ENCODE measurements around the gene SLC22A17. TPM values are rescaled to one million over a fixed set of nuclear protein-coding genes. Genes with fewer than 3 reads are reported as not detected.

SLC22A17 gene
- total and polyA plus RNA-seq, 10 of the 15 experiments (the other 5 are each of a cell fraction or from before 2014, with no cell fraction given), result not detected

DNA sequence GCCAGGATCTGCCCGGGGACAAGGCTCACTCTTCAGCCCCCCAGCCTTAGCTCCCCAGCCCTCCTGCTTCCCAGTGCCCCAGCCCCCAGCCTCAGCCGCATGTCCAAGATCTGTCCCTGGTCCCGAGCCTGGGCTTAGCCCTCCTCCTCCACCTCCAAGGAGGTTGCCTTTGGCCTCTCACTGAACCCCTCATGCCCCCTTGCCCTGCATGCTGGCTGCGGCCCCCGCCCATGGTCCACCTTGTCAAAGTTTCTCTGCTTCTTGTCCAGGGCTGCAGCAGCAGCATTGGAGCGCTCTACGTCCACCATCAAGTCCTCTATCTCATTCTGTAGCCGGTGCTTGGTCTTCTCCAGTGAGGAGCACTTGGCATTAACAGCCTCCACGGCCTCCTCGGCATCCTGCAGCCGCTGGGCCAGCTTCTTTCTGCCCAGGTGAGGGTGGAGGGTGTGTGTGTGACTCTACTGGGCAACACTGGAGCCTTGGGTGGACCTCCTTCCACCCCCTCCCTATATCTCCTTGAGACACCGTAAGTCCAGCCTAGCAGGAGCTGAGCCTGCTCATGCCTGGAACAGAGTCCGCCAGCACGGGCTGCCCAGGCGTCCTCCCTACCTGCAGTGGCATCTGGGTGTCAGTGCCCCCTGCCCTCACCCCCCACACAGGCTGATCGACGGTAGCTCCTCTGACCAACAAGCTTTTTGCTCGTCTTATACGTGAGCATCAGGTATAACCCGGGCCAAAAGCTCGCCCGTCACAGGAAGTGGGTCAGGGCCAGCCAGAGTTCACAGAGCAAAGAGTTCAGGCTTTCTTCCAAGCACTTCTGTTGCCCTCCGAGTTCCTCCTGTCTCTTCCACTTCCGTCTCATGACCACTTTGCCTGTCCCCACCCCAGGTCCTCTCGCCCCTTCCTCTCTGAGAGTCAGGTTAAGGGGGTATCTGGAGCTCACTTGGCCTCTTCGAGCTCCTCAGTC is 35.5 kb upstream of the SLC22A17 start (continued):
- TF ChIP-seq ZNF622 (IDR thresholded peaks at IDR 0.05), result no peak
- no peak for TF ChIP-seq BMI1 (IDR thresholded peaks at IDR 0.05; ENCODE audit: borderline replicate concordance)

DNA sequence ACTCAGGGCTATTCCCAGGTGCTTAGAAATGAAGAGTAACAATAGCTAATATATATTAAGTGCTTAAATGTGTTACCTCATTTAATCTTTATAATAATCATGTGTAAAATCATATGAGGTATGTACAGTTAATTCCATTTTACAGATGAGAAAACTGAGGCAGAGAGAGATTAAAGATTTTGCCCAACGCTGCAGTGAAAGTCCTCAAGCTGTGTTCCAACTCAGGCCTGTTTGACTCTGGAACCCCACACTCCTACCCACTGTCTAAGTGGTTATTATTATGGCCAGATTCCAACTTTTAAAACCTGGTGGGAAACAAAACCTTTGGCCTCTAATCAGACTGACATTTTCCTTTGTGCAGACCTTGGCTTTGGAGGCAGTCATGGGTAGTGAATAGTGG is 34.3 kb upstream of the SLC22A17 start:
- H3K79me2 ChIP-seq (ENCODE audit: control insufficient read depth, insufficient read depth, low read length), result no peaks in the 10 kb centered on the region
- no peaks in the 10 kb centered on the region; a peak in 2 of 4 replicates for H3K27me3 ChIP-seq (replicated peaks in 1 of 2; ENCODE audit: control insufficient read depth in 2 of 2, insufficient read depth in 2 of 2, low read length in 1 of 2)
- FAIRE-seq (no peak), DNase-seq (ENCODE audit: low read depth, low spot score) (no peak), ATAC-seq (no peak)
- intact Hi-C loops (cut with micrococcal nuclease; ENCODE audit: unreplicated experiment), result no loop called here
- ChIA-PET CTCF (no interaction called here), SMC1A (ENCODE audit: uncharacterized antibody, unreplicated experiment) (interaction anchor here (1.2 kb wide), 1 partner anchor 10 kb away, joined by 3 read pairs; the partner anchor contains the start of gene CMTM5), RAD21 (ENCODE audit: unreplicated experiment) (no interaction called here), POLR2A (no interaction called here)
- H3K4me1 ChIP-seq (ENCODE audit: control insufficient read depth, insufficient read depth, low read length), result no peaks in the 10 kb centered on the region
- no TSS peak for BruUV-seq (replicated peaks)
- H3K4me3 ChIP-seq, result no peak overlapping the region
- no peak overlapping the region for H3K4me2 ChIP-seq (ENCODE audit: control insufficient read depth, insufficient read depth)
- no peaks in the 10 kb centered on the region for H4K20me1 ChIP-seq (ENCODE audit: control insufficient read depth, insufficient read depth)
- TF ChIP-seq NRF1 (conservative IDR thresholded peaks at IDR 0.05; ENCODE audit: low read depth, low read length), result no peak
- TF ChIP-seq NR2C1 (IDR thresholded peaks at IDR 0.05), result no peak
- no peak for TF ChIP-seq FOXK2 (IDR thresholded peaks at IDR 0.05)
- TF ChIP-seq CHD4 (IDR thresholded peaks at IDR 0.05), result no peak
- TF ChIP-seq, protein P1, sequence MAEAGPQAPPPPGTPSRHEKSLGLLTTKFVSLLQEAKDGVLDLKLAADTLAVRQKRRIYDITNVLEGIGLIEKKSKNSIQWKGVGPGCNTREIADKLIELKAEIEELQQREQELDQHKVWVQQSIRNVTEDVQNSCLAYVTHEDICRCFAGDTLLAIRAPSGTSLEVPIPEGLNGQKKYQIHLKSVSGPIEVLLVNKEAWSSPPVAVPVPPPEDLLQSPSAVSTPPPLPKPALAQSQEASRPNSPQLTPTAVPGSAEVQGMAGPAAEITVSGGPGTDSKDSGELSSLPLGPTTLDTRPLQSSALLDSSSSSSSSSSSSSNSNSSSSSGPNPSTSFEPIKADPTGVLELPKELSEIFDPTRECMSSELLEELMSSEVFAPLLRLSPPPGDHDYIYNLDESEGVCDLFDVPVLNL (IDR thresholded peaks at IDR 0.05; ENCODE audit: low read depth, low read length), result no peak
- TF ChIP-seq SIN3A (IDR thresholded peaks at IDR 0.05; ENCODE audit: low read depth, low read length), result no peak
- TF ChIP-seq EZH2 (IDR thresholded peaks at IDR 0.05; ENCODE audit: borderline replicate concordance, control insufficient read depth, low read depth, low read length), result no peak
- TF ChIP-seq ZNF274 (IDR thresholded peaks at IDR 0.05; ENCODE audit: insufficient read depth, insufficient read length), result no peak
- TF ChIP-seq SMAD1 (IDR thresholded peaks at IDR 0.05; ENCODE audit: low read depth, partially characterized antibody), result no peak
- TF ChIP-seq FOXM1 (IDR thresholded peaks at IDR 0.05; ENCODE audit: low read depth, low read length), result no peak
- TF ChIP-seq, protein P2, sequence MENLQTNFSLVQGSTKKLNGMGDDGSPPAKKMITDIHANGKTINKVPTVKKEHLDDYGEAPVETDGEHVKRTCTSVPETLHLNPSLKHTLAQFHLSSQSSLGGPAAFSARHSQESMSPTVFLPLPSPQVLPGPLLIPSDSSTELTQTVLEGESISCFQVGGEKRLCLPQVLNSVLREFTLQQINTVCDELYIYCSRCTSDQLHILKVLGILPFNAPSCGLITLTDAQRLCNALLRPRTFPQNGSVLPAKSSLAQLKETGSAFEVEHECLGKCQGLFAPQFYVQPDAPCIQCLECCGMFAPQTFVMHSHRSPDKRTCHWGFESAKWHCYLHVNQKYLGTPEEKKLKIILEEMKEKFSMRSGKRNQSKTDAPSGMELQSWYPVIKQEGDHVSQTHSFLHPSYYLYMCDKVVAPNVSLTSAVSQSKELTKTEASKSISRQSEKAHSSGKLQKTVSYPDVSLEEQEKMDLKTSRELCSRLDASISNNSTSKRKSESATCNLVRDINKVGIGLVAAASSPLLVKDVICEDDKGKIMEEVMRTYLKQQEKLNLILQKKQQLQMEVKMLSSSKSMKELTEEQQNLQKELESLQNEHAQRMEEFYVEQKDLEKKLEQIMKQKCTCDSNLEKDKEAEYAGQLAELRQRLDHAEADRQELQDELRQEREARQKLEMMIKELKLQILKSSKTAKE (IDR thresholded peaks at IDR 0.05; ENCODE audit: low read depth, poor library complexity, severe bottlenecking), result no peak
- TF ChIP-seq, protein P3, sequence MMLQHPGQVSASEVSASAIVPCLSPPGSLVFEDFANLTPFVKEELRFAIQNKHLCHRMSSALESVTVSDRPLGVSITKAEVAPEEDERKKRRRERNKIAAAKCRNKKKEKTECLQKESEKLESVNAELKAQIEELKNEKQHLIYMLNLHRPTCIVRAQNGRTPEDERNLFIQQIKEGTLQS (IDR thresholded peaks at IDR 0.05; ENCODE audit: borderline replicate concordance, extremely low read depth, low read depth, low read length), result no peak
- no peak for TF ChIP-seq SMAD5 (IDR thresholded peaks at IDR 0.05; ENCODE audit: low read depth)
- no peak for TF ChIP-seq SRF (IDR thresholded peaks at IDR 0.05; ENCODE audit: low read depth in 2 of 2, low read length in 2 of 2)
- WGBS (ENCODE audit: insufficient coverage, insufficient replicate concordance, low lambda C conversion rate, missing lambda C conversion rate), result 79% methylated on average over 1 of the region's 1 CpG
- in situ Hi-C loops (cut with MboI), result no loop called here
- no peak overlapping the region for H2AFZ ChIP-seq (ENCODE audit: control insufficient read depth, low read depth, low read length)
- no peaks in the 10 kb centered on the region for H3K36me3 ChIP-seq (ENCODE audit: control insufficient read depth in 2 of 2, insufficient read depth in 2 of 2, low read length in 1 of 2)
- H3K9ac ChIP-seq (ENCODE audit: control insufficient read depth, insufficient read depth, low read length), result no peak overlapping the region
- H3K9me3 ChIP-seq (replicated peaks; ENCODE audit: control insufficient read depth, insufficient read depth, low read length), result no peaks in the 10 kb centered on the region
- H3K27ac ChIP-seq (ENCODE audit: control insufficient read depth, insufficient read depth), result no peak overlapping the region
